IPS DF 6.9 (cell line): ENCODE results near the gene KRTAP10-7.
"Not testable (repeated sequence)": the region's sequence is repeated elsewhere in the genome, so short reads cannot be mapped to it uniquely, and the experiment has no call there.

Experiments used
- DNase-seq: peaks from one replicate; pipeline ENCODE4 v3.0.0-alpha.2; 2013; ENCODE audit warnings: low read depth, low spot score
- H3K27ac ChIP-seq: one replicate; pipeline ENCODE4 v1.5.1; 2013; ENCODE audit warnings: low read length, control low read depth
- H3K27me3 ChIP-seq: 2 replicates; pipeline ENCODE4 v1.6.1; 2013; ENCODE audit warnings: mild to moderate bottlenecking, low read length; ENCODE audit not compliant: control insufficient read depth, insufficient read depth
- H3K36me3 ChIP-seq: 2 replicates; pipeline ENCODE4 v1.6.1; 2013; ENCODE audit warnings: low read length; ENCODE audit not compliant: control insufficient read depth, insufficient read depth
- H3K4me1 ChIP-seq: 2 replicates; pipeline ENCODE4 v1.6.1; 2013; ENCODE audit warnings: low read length; ENCODE audit not compliant: control insufficient read depth, insufficient read depth
- H3K4me3 ChIP-seq: 2 replicates; pipeline ENCODE4 v1.5.1; 2013; ENCODE audit warnings: mild to moderate bottlenecking, low read length
- H3K9me3 ChIP-seq: 2 replicates; pipeline ENCODE4 v1.6.1; 2013; ENCODE audit warnings: low read length, inconsistent platforms; ENCODE audit not compliant: control insufficient read depth, insufficient read depth
- WGBS: extraction: QIAGEN DNeasy Blood & Tissue Kit; methylation state at CpG from one replicate; pipeline ENCODE4 v1.1.7; 2013; ENCODE audit warnings: mixed read lengths, missing lambda C conversion rate; ENCODE audit not compliant: insufficient read length, insufficient coverage; 5-methylcytosine and 5-hydroxymethylcytosine counted together

KRTAP10-7 gene

GRCh38 chr21:44601091-44601490 lies 694 bp downstream of the KRTAP10-7 start:
- H3K9me3 ChIP-seq, H3K27ac ChIP-seq, DNase-seq, H3K36me3 ChIP-seq, H3K4me1 ChIP-seq, H3K4me3 ChIP-seq, H3K27me3 ChIP-seq: not testable (repeated sequence)
- no CpG with 5 or more reads among the region's 10 CpGs for WGBS

- Histone ChIP-seq H3K4me1 (no peaks in the 10 kb centered on the region; the same call in 1 of the 2 replicates), H3K36me3 (no peaks in the 10 kb centered on the region), H3K4me3 (no peak overlapping the region), H3K9me3 (no peaks in the 10 kb centered on the region), H3K27ac (no peak overlapping the region), H3K27me3 (no peaks in the 10 kb centered on the region)
- no CpG with 5 or more reads among the region's 23 CpGs for WGBS
- no peak for DNase-seq
Observed at GRCh38 chr21:44601596-44602462, 1.4 kb downstream of the KRTAP10-7 start.

GRCh38 chr21:44602463-44602850 lies 2.1 kb downstream of the KRTAP10-7 start:
- no peaks in the 10 kb centered on the region for H3K36me3 ChIP-seq
- H3K27me3 ChIP-seq: no peaks in the 10 kb centered on the region
- no peaks in the 10 kb centered on the region; the same call in 1 of the 2 replicates for H3K4me1 ChIP-seq
- H3K9me3 ChIP-seq: no peaks in the 10 kb centered on the region
- DNase-seq: no peak
- no peak overlapping the region for H3K27ac ChIP-seq
- WGBS: no CpG with 5 or more reads among the region's 21 CpGs
- H3K4me3 ChIP-seq: no peak overlapping the region

GRCh38 chr21:44603109-44603875 lies 2.9 kb downstream of the KRTAP10-7 start:
- no peaks in the 10 kb centered on the region; the same call in 1 of the 2 replicates for H3K4me1 ChIP-seq
- no peaks in the 10 kb centered on the region for H3K9me3 ChIP-seq
- DNase-seq: no peak
- no peak overlapping the region for H3K27ac ChIP-seq
- no peaks in the 10 kb centered on the region for H3K27me3 ChIP-seq
- H3K4me3 ChIP-seq: no peak overlapping the region
- WGBS: no CpG with 5 or more reads among the region's 17 CpGs
- H3K36me3 ChIP-seq: no peaks in the 10 kb centered on the region

GRCh38 chr21:44603911-44604310 lies 3.5 kb downstream of the KRTAP10-7 start:
- WGBS: no CpG with 5 or more reads among the region's 8 CpGs
- DNase-seq: no peak
- Histone ChIP-seq H3K27me3 (no peaks in the 10 kb centered on the region), H3K27ac (no peak overlapping the region), H3K4me1 (no peaks in the 10 kb centered on the region; the same call in 1 of the 2 replicates), H3K36me3 (no peaks in the 10 kb centered on the region), H3K9me3 (no peaks in the 10 kb centered on the region), H3K4me3 (no peak overlapping the region)

GRCh38 chr21:44606495-44606894 lies 6.1 kb downstream of the KRTAP10-7 start:
- WGBS: no CpG with 5 or more reads among the region's 4 CpGs
- DNase-seq: no peak
- Histone ChIP-seq H3K4me1 (no peaks in the 10 kb centered on the region; the same call in 1 of the 2 replicates), H3K36me3 (no peaks in the 10 kb centered on the region), H3K27me3 (no peaks in the 10 kb centered on the region), H3K4me3 (no peak overlapping the region), H3K9me3 (no peaks in the 10 kb centered on the region), H3K27ac (no peak overlapping the region)

GRCh38 chr21:44609193-44609592 lies 8.8 kb downstream of the KRTAP10-7 start:
- Histone ChIP-seq H3K36me3 (no peaks in the 10 kb centered on the region), H3K9me3 (no peaks in the 10 kb centered on the region), H3K27me3 (no peaks in the 10 kb centered on the region), H3K4me1 (no peaks in the 10 kb centered on the region), H3K4me3 (no peak overlapping the region), H3K27ac (no peak overlapping the region)
- no peak for DNase-seq

- WGBS: no CpG with 5 or more reads among the region's 7 CpGs
- not testable (repeated sequence) for H3K27me3 ChIP-seq, H3K27ac ChIP-seq, DNase-seq, H3K4me1 ChIP-seq, H3K4me3 ChIP-seq, H3K9me3 ChIP-seq, H3K36me3 ChIP-seq
Observed at GRCh38 chr21:44610157-44610843, 9.9 kb downstream of the KRTAP10-7 start.

GRCh38 chr21:44611551-44611950 lies 11.2 kb downstream of the KRTAP10-7 start:
- Histone ChIP-seq H3K27ac (no peak overlapping the region), H3K36me3 (no peaks in the 10 kb centered on the region), H3K4me1 (no peaks in the 10 kb centered on the region), H3K9me3 (no peaks in the 10 kb centered on the region), H3K27me3 (no peaks in the 10 kb centered on the region), H3K4me3 (no peak overlapping the region)
- no CpG with 5 or more reads among the region's 4 CpGs for WGBS
- DNase-seq: no peak

- Histone ChIP-seq H3K27ac (no peak within 1 kb of the TSS), H3K27me3 (no peaks in the 10 kb centered on the region), H3K36me3 (no peaks in the 10 kb centered on the region), H3K4me1 (no peaks in the 10 kb centered on the region; the same call in 1 of the 2 replicates), H3K9me3 (no peaks in the 10 kb centered on the region), H3K4me3 (no peak within 1 kb of the TSS)
- no peak for DNase-seq
- no CpG with 5 or more reads among the region's 8 CpGs for whole genome bisulfite sequencing
Observed at GRCh38 chr21:44612029-44612486, 11.7 kb downstream of the KRTAP10-7 start, which contains the start of gene KRTAP10-8. Gene KRTAP10-8, plus strand, starts transcription at chr21:44612079. Its CDS starts 22 bp downstream, at chr21:44612101.
